ENCODE measurements around the gene AVPR1B.

DNA sequence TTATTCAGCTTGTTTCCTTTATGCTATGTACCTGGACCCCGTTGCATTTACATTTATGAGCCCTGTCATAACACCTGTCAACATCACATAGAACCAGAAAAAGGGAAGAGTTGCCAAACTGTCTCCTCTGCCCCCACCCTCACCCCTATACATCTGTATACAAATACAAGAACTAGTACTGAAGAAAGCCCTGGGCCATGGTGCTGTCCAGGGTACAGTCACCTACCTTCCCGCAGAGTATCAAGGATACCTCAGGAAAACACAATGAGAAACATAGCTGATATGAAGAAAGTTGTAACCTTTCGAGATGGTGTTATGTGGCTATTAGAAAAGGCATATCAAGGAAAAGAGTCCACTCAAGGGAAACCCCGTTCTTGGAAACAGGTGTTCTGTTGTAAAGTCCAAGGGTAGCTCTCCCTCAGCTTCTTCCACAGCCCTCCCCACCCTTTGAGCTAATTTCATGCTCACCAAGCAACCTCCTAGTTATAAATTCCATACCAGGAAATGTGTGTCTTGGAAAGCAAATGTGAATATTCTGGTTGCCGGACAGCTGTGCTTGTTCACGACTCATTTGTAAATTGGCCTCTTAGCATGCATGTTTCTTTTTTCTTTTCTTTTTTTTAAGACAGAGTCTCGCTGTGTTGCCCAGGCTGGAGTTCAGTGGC lies 16.7 kb upstream of the AVPR1B start:
- TF ChIP-seq CTCF (IDR thresholded peaks at IDR 0.05; ENCODE audit: borderline replicate concordance, extremely low read depth, low read length, poor library complexity, severe bottlenecking) (no peak), EZH2 (IDR thresholded peaks at IDR 0.05; ENCODE audit: borderline replicate concordance, low read depth, low read length, severe bottlenecking) (no peak)

Data from DND-41 (cell line).